T-helper 2 cell (primary cell): ENCODE data around the gene SPATC1L.

Source experiments
- DNase-seq, 5 experiments: peaks; one replicate each; pipeline versions ENCODE4 v3.0.0 to v3.0.0-alpha.2; 2012 to 2022

Gene SPATC1L

GRCh38 chr21:46119144-46119636, 65.1 kb downstream of the SPATC1L start:
- DNase-seq: peak in 1 of 5 experiments; percentile 1

- peak in 2 of 5 experiments; percentile 2 to 7 for DNase-seq
Observed at GRCh38 chr21:46118316-46119143, 65.7 kb downstream of the SPATC1L start.

- DNase-seq: peak in 2 of 5 experiments; percentile 2 to 6
Observed at GRCh38 chr21:46117586-46118315, 66.5 kb downstream of the SPATC1L start.

GRCh38 chr21:46116776-46117585, 67.3 kb downstream of the SPATC1L start:
- peak in 2 of 5 experiments; percentile 3 for DNase-seq

- peak in 2 of 5 experiments; percentile 2 to 5 for DNase-seq
Observed at GRCh38 chr21:46116189-46116775, 68.0 kb downstream of the SPATC1L start.

GRCh38 chr21:46115441-46116188, 68.6 kb downstream of the SPATC1L start:
- peak in 1 of 5 experiments; percentile 7 for DNase-seq

GRCh38 chr21:46114963-46115362, 69.3 kb downstream of the SPATC1L start:
- peak in 1 of 5 experiments; percentile 1 for DNase-seq

- DNase-seq: no peak
Observed at GRCh38 chr21:46113497-46114176, 70.6 kb downstream of the SPATC1L start.

GRCh38 chr21:46112725-46113215, 71.5 kb downstream of the SPATC1L start:
- DNase-seq: no peak

- DNase-seq: peak in 1 of 5 experiments; percentile 10
Observed at GRCh38 chr21:46111857-46112724, 72.2 kb downstream of the SPATC1L start.

GRCh38 chr21:46111193-46111571, 73.1 kb downstream of the SPATC1L start:
- DNase-seq: no peak
